Endothelial cell of umbilical vein (primary cell): Measurements from ENCODE around the gene AP1G2.

Experiments
- CTCF ChIP-seq, 2 donors: IDR thresholded peaks; 1 replicate in 1 of 2; 2 replicates in 1 of 2; pipeline ENCODE4 v1.5.1; 2011; ENCODE audit warnings: low read length in 2 of 2, mild to moderate bottlenecking in 2 of 2, moderate library complexity in 2 of 2, control low read depth in 1 of 2, inconsistent platforms in 1 of 2, low read depth in 1 of 2; ENCODE audit not compliant: insufficient read depth in 1 of 2; ENCODE audit errors: extremely low read depth in 1 of 2
- EZH2 ChIP-seq: IDR thresholded peaks from 2 replicates; pipeline ENCODE4 v1.6.1; 2012; ENCODE audit warnings: borderline replicate concordance, low read depth, mild to moderate bottlenecking, moderate library complexity, low read length, inconsistent platforms; ENCODE audit not compliant: severe bottlenecking
- MAX ChIP-seq: IDR thresholded peaks from 2 replicates; pipeline ENCODE4 v1.6.1; 2011; ENCODE audit not compliant: insufficient read depth, insufficient read length
- POLR2A ChIP-seq: IDR thresholded peaks from 2 replicates; pipeline ENCODE4 v1.6.1; 2012; ENCODE audit warnings: low read depth, mild to moderate bottlenecking, control low read depth, low read length

GRCh38 chr14:23555533-23555881 is 12.1 kb downstream of the AP1G2 start:
- TF ChIP-seq CTCF (IDR thresholded peaks at IDR 0.05; ENCODE audit: extremely low read depth in 1 of 2, insufficient read depth in 1 of 2, low read depth in 1 of 2, low read length in 2 of 2) (no peak), POLR2A (no peak), EZH2 (no peak), MAX (no peak)
